Esophagus muscularis mucosa (tissue), 4 donors: Measurements from ENCODE around the gene TENM4. TPM values are rescaled to one million over a fixed set of nuclear protein-coding genes. Genes with fewer than 3 reads are reported as not detected.

Experiments used
- DNase-seq: peaks from one replicate; pipeline ENCODE4 v3.0.0-alpha.2; 2017; ENCODE audit errors: extremely low spot score
- H3K27ac ChIP-seq, 4 donors: fragments of 200-600 bp; sonication (generic); replicated peaks in 1 of 4; 1 replicate in 3 of 4; 2 replicates in 1 of 4; pipeline ENCODE4 v1.5.1; 2016 to 2019; ENCODE audit warnings: mild to moderate bottlenecking in 1 of 4
- H3K27me3 ChIP-seq, 4 donors: fragments of 200-600 bp; sonication (generic); one replicate each; pipeline versions ENCODE4 v1.5.1 to v1.6.0; 2016 to 2019
- H3K36me3 ChIP-seq, 4 donors: fragments of 200-600 bp; sonication (generic); one replicate each; pipeline ENCODE4 v1.5.1; 2016 to 2019
- H3K4me1 ChIP-seq, 4 donors: fragments of 200-600 bp; sonication (generic); one replicate each; pipeline ENCODE4 v1.5.1; 2016 to 2019
- H3K4me3 ChIP-seq, 4 donors: fragments of 200-600 bp; sonication (generic); 1 replicate in 2 of 4; 2 replicates in 2 of 4; pipeline ENCODE4 v1.5.1; 2016 to 2019; ENCODE audit warnings: mild to moderate bottlenecking in 4 of 4, moderate library complexity in 1 of 4
- H3K9me3 ChIP-seq, 4 donors: fragments of 200-600 bp; sonication (generic); 1 replicate in 3 of 4; 2 replicates in 1 of 4; pipeline ENCODE4 v1.5.1; 2016 to 2019
- EP300 ChIP-seq: sonication (generic); formaldehyde crosslinking; IDR thresholded peaks from one replicate; pipeline ENCODE4 v1.6.1; 2017; ENCODE audit warnings: antibody characterized with exemption
- POLR2A ChIP-seq: fragments of 450-650 bp; IDR thresholded peaks from one replicate; pipeline ENCODE4 v1.6.1; 2017; ENCODE audit warnings: antibody characterized with exemption, moderate library complexity, mild to moderate bottlenecking, low read depth
- POLR2AphosphoS5 ChIP-seq, 2 donors: sonication (generic); formaldehyde crosslinking; IDR thresholded peaks; one replicate each; pipeline ENCODE4 v1.6.1; 2017; ENCODE audit warnings: antibody characterized with exemption in 2 of 2
- WGBS: methylation state at CpG from one replicate; pipeline ENCODE4 v1.1.5; 2018; 5-methylcytosine and 5-hydroxymethylcytosine counted together
- intact Hi-C: fragments of 100-400 bp; cut with DNase I; formaldehyde crosslinking; loops from one replicate; pipeline ENCODE4 v1.15.1; 2023
- total RNA-seq, 4 donors: library from RNA; depleted of rRNA; stranded (reverse); fragments of >200 nt; gene quantifications; one replicate each; pipeline versions ENCODE4 v1.1.0 to v1.2.1, GENCODE V29; 2016
- TF ChIP-seq, protein P1 (sequence below), 3 experiments: fragments of 200-600 bp in 2 of 3; fragments of 450-650 bp in 1 of 3; sonication (generic) in 2 of 3; IDR thresholded peaks; one replicate each; pipeline ENCODE4 v1.5.1; 2017 to 2019; ENCODE audit warnings: antibody characterized with exemption in 3 of 3, mild to moderate bottlenecking in 2 of 3, moderate library complexity in 1 of 3

TENM4 gene
- total RNA-seq, 4 donors from 2014 or later, result 4.1 to 9.6 (median 8.0) TPM

DNA sequence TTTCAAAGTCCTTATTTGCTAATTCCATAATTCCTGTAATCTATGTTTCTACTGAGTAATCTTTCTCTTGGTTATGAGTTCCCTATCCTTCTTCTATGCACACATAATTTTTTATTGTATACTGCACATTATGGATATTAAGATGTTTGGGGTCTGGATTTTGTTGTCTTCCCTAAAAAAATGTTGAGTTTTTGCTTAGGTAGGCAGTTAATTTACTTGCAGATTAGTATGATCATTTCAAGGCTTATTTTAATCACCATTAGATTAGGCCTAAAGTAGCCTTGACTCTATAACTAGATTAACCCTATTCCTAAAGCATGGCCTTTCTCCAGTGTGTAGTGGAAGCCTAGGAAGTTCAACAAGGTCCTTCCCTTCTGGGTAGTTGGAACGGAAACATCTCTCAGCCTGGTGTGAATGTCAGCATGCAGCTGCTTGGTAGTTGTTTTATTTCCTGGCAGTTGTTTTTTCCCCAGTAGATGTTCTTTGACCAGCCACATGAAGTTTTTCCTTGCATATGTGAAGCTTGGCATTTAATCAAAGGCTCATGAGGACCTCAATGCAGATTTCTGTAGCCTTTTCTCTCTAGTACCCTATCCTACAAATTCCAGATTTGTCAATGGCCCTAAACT lies 446.9 kb downstream of the TENM4 start:
- 100% methylated on average over 1 of the region's 1 CpG for WGBS
- no peaks in the 10 kb centered on the region for H3K4me1 ChIP-seq
- H3K9me3 ChIP-seq, result no peaks in the 10 kb centered on the region
- TF ChIP-seq POLR2A, result no peak
- TF ChIP-seq EP300, result no peak
- TF ChIP-seq, protein P1, sequence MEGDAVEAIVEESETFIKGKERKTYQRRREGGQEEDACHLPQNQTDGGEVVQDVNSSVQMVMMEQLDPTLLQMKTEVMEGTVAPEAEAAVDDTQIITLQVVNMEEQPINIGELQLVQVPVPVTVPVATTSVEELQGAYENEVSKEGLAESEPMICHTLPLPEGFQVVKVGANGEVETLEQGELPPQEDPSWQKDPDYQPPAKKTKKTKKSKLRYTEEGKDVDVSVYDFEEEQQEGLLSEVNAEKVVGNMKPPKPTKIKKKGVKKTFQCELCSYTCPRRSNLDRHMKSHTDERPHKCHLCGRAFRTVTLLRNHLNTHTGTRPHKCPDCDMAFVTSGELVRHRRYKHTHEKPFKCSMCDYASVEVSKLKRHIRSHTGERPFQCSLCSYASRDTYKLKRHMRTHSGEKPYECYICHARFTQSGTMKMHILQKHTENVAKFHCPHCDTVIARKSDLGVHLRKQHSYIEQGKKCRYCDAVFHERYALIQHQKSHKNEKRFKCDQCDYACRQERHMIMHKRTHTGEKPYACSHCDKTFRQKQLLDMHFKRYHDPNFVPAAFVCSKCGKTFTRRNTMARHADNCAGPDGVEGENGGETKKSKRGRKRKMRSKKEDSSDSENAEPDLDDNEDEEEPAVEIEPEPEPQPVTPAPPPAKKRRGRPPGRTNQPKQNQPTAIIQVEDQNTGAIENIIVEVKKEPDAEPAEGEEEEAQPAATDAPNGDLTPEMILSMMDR (IDR thresholded peaks at IDR 0.05), result no peak
- no peak for TF ChIP-seq POLR2AphosphoS5 (IDR thresholded peaks at IDR 0.05)
- H3K4me3 ChIP-seq, result no peak overlapping the region
- H3K36me3 ChIP-seq, result no peaks in the 10 kb centered on the region
- no peak for DNase-seq
- H3K27ac ChIP-seq, result no peak overlapping the region
- intact Hi-C loops, result no loop called here
- H3K27me3 ChIP-seq, result no peaks in the 10 kb centered on the region

- Histone ChIP-seq H3K4me3 (no peak overlapping the region), H3K4me1 (no peaks in the 10 kb centered on the region), H3K9me3 (peaks cover 0 to 4% (median 0%) of the 10 kb centered on the region in 4 donors), H3K27me3 (no peaks in the 10 kb centered on the region), H3K36me3 (no peaks in the 10 kb centered on the region), H3K27ac (no peak overlapping the region)
- DNase-seq, result no peak
- TF ChIP-seq, protein P1 (IDR thresholded peaks at IDR 0.05), result no peak
- TF ChIP-seq EP300 (no peak), POLR2AphosphoS5 (IDR thresholded peaks at IDR 0.05) (no peak), POLR2A (no peak)
- intact Hi-C loops, result no loop called here
Observed at GRCh38 chr11:78991681-78992080, 449.1 kb downstream of the TENM4 start.

DNA sequence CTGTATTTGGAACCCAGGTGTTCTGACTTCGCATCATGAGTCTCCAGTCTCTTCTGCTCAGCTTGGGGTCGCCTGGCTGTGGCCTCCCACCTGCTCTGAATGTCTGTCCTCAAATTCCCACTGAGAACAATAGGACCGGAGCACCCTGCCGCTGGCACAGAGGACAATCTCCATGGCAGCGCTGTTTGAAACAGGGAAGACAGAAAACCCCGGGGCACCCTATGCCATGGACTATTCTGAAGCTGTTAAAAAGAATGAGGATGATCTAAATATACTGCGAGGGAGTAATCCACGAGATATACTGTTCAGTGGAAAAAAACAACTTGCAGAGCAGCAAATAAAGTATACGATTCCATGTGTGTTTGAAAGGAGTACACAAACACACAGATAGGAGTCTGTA lies 450.6 kb downstream of the TENM4 start:
- WGBS, result 82% methylated on average over 9 of the region's 9 CpGs
- intact Hi-C loops, result no loop called here

GRCh38 chr11:78987748-78988147 lies 453.1 kb downstream of the TENM4 start:
- Histone ChIP-seq H3K36me3 (no peaks in the 10 kb centered on the region), H3K4me1 (no peaks in the 10 kb centered on the region), H3K4me3 (no peak overlapping the region), H3K9me3 (peaks cover 0 to 4% (median 0%) of the 10 kb centered on the region in 4 donors), H3K27me3 (no peaks in the 10 kb centered on the region), H3K27ac (no peak overlapping the region)
- intact Hi-C loops, result no loop called here
- DNase-seq, result no peak
- TF ChIP-seq, protein P1 (IDR thresholded peaks at IDR 0.05), result no peak
- TF ChIP-seq POLR2A (no peak), EP300 (no peak), POLR2AphosphoS5 (IDR thresholded peaks at IDR 0.05) (no peak)
- WGBS, result 100% methylated on average over 4 of the region's 4 CpGs

More for the DNA sequence above, 450.6 kb downstream of the TENM4 start:
- DNase-seq, result no peak
- Histone ChIP-seq H3K27me3 (no peaks in the 10 kb centered on the region), H3K27ac (no peak overlapping the region), H3K4me1 (no peaks in the 10 kb centered on the region), H3K36me3 (no peaks in the 10 kb centered on the region), H3K9me3 (peaks cover 0 to 4% (median 0%) of the 10 kb centered on the region in 4 donors), H3K4me3 (no peak overlapping the region)
- TF ChIP-seq POLR2A, result no peak
- TF ChIP-seq EP300, result no peak
- no peak for TF ChIP-seq POLR2AphosphoS5 (IDR thresholded peaks at IDR 0.05)
- TF ChIP-seq, protein P1 (IDR thresholded peaks at IDR 0.05), result no peak

DNA sequence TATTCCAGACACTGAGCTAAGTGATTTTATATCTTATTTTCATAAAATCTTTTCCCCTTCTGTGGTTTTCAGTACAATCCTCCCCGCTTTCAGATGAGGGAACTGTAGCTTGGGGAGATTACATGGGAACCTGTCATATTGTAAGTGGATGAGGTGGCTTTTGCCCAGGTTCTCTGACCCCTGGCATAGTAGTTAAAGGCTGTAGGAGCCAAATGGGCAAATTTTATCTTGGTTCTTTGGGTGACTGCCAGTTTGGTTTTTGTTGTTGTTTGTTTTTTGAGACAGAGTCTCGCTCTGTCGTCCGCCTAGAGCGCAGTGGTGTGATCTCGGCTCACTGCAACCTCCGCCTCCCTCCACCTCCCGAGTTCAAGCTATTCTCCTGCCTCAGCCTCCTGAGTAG lies 454.5 kb downstream of the TENM4 start:
- Histone ChIP-seq H3K27ac (no peak overlapping the region), H3K9me3 (peaks cover 0 to 4% (median 0%) of the 10 kb centered on the region in 4 donors), H3K4me3 (no peak overlapping the region), H3K4me1 (no peaks in the 10 kb centered on the region), H3K36me3 (no peaks in the 10 kb centered on the region), H3K27me3 (no peaks in the 10 kb centered on the region)
- 93% methylated on average over 8 of the region's 8 CpGs for WGBS
- no peak for DNase-seq
- TF ChIP-seq POLR2A, result no peak
- no peak for TF ChIP-seq EP300
- TF ChIP-seq POLR2AphosphoS5 (IDR thresholded peaks at IDR 0.05), result no peak
- TF ChIP-seq, protein P1 (IDR thresholded peaks at IDR 0.05), result no peak
- intact Hi-C loops, result no loop called here
